Fibroblast of mammary gland (primary cell): ENCODE measurements around the gene GPX2.
A peak's percentile ranks its signal among the peaks of the same experiment; 100 is the strongest.
"Not testable (repeated sequence)": the region's sequence is repeated elsewhere in the genome, so short reads cannot be mapped to it uniquely, and the experiment has no call there.

Experiments used
- DNase-seq: peaks from one replicate; pipeline ENCODE4 v3.0.0-alpha.2; 2010; ENCODE audit warnings: low read depth
- H3K4me3 ChIP-seq: 2 replicates; pipeline ENCODE4 v1.5.1; 2011; ENCODE audit warnings: low read depth, mild to moderate bottlenecking, low read length, moderate library complexity; ENCODE audit not compliant: control insufficient read depth
- TF ChIP-seq, protein P1 (sequence below): conservative IDR thresholded peaks from 2 replicates; pipeline ENCODE4 v1.5.1; 2011; ENCODE audit warnings: low read depth, low read length, inconsistent platforms; ENCODE audit not compliant: control insufficient read depth, insufficient read depth

The GPX2 gene

DNA sequence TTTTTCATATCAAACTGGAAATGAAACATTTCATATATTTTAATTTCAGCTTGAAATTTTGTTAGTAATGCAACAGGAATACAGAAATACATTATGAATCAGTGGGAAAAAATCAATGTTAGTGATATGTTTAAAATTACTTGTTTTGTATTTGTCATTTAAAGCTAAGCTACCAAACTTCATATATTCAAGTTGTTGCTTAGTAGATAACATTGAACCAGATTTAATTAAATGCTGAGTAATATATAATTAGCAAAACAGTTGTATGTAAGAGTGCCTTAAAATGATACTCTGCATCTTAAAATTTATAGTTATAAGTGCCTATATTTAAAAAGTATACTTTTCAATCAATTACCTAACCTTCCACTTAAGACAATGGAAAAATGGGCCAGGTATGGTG is 23.3 kb downstream of the GPX2 start:
- TF ChIP-seq, protein P1, sequence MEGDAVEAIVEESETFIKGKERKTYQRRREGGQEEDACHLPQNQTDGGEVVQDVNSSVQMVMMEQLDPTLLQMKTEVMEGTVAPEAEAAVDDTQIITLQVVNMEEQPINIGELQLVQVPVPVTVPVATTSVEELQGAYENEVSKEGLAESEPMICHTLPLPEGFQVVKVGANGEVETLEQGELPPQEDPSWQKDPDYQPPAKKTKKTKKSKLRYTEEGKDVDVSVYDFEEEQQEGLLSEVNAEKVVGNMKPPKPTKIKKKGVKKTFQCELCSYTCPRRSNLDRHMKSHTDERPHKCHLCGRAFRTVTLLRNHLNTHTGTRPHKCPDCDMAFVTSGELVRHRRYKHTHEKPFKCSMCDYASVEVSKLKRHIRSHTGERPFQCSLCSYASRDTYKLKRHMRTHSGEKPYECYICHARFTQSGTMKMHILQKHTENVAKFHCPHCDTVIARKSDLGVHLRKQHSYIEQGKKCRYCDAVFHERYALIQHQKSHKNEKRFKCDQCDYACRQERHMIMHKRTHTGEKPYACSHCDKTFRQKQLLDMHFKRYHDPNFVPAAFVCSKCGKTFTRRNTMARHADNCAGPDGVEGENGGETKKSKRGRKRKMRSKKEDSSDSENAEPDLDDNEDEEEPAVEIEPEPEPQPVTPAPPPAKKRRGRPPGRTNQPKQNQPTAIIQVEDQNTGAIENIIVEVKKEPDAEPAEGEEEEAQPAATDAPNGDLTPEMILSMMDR = no peak
- DNase-seq = no peak
- no peak overlapping the region for H3K4me3 ChIP-seq

GRCh38 chr14:64918216-64918615 is 24.3 kb downstream of the GPX2 start:
- no peak for DNase-seq
- TF ChIP-seq, protein P1 = no peak

GRCh38 chr14:64915797-64916196 is 26.7 kb downstream of the GPX2 start:
- TF ChIP-seq, protein P1 = no peak
- DNase-seq = no peak
- H3K4me3 ChIP-seq = no peak overlapping the region

More at GRCh38 chr14:64918216-64918615, 24.3 kb downstream of the GPX2 start:
- no peak overlapping the region for H3K4me3 ChIP-seq

- H3K4me3 ChIP-seq = peak overlapping the region; percentile 95
- DNase-seq = no peak
- TF ChIP-seq, protein P1 = no peak
These were observed 27.5 kb downstream of the GPX2 start for GRCh38 chr14:64915029-64915424.

DNA sequence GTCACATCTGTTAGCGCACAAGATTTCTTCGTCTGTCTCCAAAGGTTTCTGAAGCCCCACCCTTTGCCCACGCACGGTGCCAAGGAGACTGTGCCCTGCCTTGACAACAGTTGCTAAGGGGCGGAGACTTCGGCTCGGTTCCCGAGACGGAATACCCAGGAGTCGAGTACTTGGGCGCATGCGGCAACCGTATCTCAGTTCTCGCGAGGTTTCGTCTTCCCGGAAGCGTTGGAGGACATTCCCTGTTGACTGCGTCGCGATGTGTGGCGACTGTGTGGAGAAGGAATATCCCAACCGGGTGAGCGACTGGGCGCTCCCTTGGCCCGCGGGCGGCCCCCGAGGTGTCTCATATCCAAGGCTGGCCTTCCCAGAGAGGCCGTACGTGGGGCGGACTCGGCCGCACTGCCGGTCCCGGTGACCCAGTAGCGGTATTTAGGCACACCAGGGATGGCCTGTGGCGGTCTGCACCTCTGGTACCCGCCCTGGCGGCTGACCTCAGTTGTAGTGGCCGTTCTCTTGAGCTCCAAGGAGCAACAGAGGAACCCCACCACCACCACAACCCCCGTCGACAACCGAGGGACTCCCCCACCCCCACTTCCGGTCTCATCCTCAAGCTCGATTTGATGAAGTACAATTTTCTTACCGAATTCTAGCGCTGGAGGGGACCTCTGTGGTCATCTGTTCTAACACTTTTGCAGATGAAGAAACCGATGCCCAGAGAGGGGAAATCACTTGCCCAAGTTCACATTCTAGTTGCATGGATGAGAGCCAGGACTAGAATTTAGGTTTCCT is 28.1 kb downstream of the GPX2 start, which contains the start of gene CHURC1:
Gene CHURC1, plus strand, starts transcription at position 219 of the 792 bp plus-strand sequence. Its CDS starts 41 bp downstream, at position 260.
- TF ChIP-seq, protein P1 = no peak
- peak within 1 kb of the TSS; percentile 95 for H3K4me3 ChIP-seq
- DNase-seq = peak; percentile 98

GRCh38 chr14:64913477-64913876 is 29.1 kb downstream of the GPX2 start:
- DNase-seq, H3K4me3 ChIP-seq: not testable (repeated sequence)

- no peak for DNase-seq
These were observed 30.3 kb downstream of the GPX2 start for GRCh38 chr14:64912261-64912660.

More at GRCh38 chr14:64912261-64912660, 30.3 kb downstream of the GPX2 start:
- no peak overlapping the region for H3K4me3 ChIP-seq
- TF ChIP-seq, protein P1 = no peak
